Fibroblast of pulmonary artery (primary cell): ENCODE measurements around the gene STXBP6.

ENCODE experiments used
- DNase-seq: peaks from one replicate; pipeline ENCODE4 v3.0.0-alpha.2; 2010; ENCODE audit warnings: low read depth
- H3K4me3 ChIP-seq: replicated peaks from 2 replicates; pipeline ENCODE4 v1.5.1; 2011; ENCODE audit warnings: low read depth, mild to moderate bottlenecking, control low read depth, low read length, moderate library complexity
- CTCF ChIP-seq: IDR thresholded peaks from 2 replicates; pipeline ENCODE4 v1.5.1; 2011; ENCODE audit warnings: mild to moderate bottlenecking, control low read depth, low read length, inconsistent platforms; ENCODE audit errors: missing control alignments

The STXBP6 gene

DNA sequence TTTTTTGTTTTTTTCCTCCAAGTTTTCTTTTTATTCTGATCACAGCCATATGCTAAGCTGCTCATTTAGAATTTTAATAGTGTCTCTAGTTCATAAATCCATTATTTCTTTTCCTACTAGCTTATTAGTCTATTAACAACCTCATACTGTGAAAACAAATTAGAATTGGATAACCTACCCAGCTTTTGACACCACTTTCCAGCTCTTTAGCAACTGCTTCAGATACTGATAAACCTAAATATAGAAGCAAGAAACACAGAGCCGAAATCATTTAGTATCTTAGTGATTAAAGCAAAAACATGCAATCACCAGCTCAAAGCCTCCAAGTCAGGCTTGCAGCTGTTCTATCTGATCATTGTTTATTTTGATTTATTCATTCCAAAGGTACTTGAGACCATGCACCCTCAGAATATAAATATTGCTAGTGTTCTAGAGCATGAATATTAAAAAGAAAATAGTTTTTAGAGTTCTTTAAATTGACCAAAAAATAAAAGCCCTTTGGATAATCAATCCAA is 121.5 kb downstream of the STXBP6 start:
- no peak for DNase-seq
- no peak for TF ChIP-seq CTCF

DNA sequence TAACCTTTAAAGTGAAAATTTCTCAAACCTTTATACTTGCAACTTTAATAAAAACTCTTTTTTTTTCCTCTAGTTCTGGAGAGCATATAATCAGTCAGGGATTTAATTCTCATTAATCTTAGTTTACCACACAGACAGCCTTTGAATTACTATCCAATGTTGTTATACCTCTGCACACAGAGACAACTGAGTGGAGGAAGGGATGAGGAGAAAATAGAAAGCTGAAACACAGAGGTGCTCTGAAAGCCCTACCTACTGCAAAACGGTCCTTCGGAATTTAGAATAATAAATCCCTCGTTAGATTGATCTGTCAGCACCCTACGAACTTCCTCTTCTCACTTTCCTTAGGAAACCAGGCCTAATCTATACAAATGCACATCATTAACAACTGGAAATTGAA is 122.1 kb downstream of the STXBP6 start:
- H3K4me3 ChIP-seq: no peak overlapping the region
- no peak for TF ChIP-seq CTCF

More for the DNA sequence above, 121.5 kb downstream of the STXBP6 start:
- no peak overlapping the region for H3K4me3 ChIP-seq

GRCh38 chr14:24925771-24926374 is 124.1 kb downstream of the STXBP6 start:
- H3K4me3 ChIP-seq: no peak overlapping the region
- no peak for DNase-seq
- no peak for TF ChIP-seq CTCF

More for the DNA sequence above, 122.1 kb downstream of the STXBP6 start:
- no peak for DNase-seq

GRCh38 chr14:24924544-24924943 is 125.4 kb downstream of the STXBP6 start:
- no peak for DNase-seq
- no peak overlapping the region for H3K4me3 ChIP-seq
- no peak for TF ChIP-seq CTCF

GRCh38 chr14:24921903-24922302 is 128.0 kb downstream of the STXBP6 start:
- TF ChIP-seq CTCF: no peak
- DNase-seq: peak; percentile 26
- no peak overlapping the region for H3K4me3 ChIP-seq

DNA sequence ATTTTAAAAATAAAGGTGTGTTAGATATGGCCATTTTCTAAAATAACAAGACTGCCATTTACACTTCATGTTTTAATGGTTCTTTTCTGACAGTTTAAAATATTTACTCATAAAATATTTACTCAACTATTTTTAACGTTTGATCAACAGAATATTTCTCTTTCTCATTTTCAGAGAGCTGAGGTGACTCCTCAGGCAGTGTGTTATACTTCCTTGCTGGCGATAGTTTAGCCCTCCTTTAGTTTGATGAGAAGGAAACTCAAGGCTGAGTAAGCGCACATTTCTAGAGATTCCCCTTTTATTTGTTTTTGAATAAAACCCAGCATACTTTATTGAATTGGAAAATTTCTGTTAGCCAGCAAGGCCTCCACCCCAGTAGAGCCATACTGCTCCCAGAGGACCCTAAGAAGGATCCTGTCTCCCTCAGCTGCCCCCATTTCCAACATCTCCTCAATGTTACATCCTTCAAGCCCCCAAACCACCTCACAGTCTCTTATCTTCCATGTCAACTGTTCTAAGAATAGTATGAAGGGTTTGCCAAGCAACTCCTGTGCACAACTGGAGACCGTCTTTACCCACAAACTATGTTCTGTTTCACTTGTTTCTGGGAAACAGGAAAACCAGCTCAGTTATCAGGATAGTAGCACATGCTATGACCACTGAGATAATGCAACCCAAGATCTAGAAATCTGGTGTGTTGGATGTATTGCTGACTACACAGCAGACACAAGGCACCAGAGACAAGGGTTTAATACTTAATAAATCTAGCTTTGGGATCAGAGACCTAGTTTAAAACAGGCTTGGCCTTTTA is 129.5 kb downstream of the STXBP6 start:
- TF ChIP-seq CTCF: no peak
- DNase-seq: peak; percentile 5
- H3K4me3 ChIP-seq: no peak overlapping the region
